Hematopoietic multipotent progenitor cell treated with erythropoietin and hydrocortisone succinate and interleukin-3 and kit ligand, for 4 days (in vitro differentiated cells): ENCODE measurements around the gene TMEM52B.
A peak's percentile ranks its signal among the peaks of the same experiment; 100 is the strongest.

Experiments
- DNase-seq: peaks from one replicate; pipeline ENCODE4 v3.0.0-alpha.2; 2015

The TMEM52B gene

DNA sequence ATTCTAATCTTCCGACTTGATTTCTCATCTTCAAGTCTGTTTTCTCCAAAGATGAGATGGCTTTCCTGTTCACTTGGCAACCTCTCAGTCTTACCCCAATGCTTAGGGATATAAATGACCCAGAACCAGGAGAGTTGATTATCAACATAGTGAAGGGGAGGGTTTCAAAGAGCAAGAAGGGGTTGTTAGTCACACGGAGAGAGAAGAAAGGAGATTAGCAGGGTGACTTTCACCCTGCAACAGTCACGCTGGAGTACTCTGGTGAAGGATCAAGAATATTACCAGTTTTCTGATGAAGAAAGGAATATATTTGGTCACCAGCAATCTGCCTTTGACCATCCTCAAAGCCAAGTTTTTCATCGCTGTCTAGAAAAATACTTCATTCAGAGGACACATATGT, at the start of gene TMEM52B:
Gene TMEM52B, plus strand, starts transcription at position 212 of the 400 bp plus-strand sequence. CDS start 543 bp downstream, outside the sequence.
- DNase-seq = no peak

GRCh38 chr12:10130042-10130441, 48.8 kb upstream of the TMEM52B start, which contains the start of gene CLEC7A:
TSS of gene CLEC7A (minus strand) at chr12:10130199. CDS start at chr12:10130082, 117 bp downstream.
- peak; percentile 7 for DNase-seq

DNA sequence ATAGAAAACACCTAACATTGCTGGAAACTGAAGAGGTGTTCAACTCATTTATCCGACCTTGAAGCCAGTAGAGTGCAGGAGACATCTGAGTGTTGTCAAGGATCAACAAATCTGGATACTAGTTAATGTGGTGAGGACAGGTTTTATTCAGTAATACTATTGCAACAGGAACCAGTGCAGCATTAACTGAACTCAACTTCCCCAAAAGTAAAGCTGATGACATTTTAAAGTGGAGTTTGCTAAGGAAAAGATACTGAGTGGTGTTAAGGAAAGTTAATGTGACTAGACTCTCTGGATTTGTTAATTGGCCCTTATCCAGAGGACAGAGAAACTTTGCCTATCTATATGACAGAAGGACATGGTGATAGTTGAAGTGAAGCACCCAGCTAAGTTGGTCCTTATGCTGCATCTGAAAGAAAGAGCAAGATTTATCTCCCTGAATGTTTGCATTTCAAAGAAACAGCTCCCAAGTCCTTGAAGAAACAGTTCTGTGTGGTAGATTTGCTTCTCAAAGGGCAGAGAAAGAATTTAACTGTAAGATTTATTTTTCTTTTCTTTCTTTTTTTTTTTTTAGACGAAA, 47.6 kb upstream of the TMEM52B start:
- peak; percentile 51 for DNase-seq

GRCh38 chr12:10132850-10133370, 45.9 kb upstream of the TMEM52B start:
- no peak for DNase-seq

DNA sequence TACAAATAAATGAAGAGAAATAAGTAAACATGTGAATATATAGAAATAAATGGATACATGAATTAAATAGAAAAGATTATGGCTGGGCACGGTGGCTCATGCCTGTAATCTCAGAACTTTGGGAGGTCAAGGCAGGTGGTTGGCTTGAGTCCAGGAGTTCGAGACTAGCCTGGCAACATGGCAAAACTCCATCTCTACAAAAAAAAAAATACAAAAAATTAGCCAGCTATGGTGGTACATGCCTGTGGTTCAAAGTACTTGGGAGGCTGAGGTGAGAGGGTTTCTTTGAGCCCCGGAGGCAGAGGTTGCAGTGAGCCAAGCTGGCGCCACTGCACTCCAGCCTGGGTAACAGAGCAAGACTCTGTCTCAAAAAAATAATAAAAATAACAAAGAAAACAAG, 43.7 kb upstream of the TMEM52B start:
- no peak for DNase-seq

- DNase-seq = peak; percentile 7
These were observed 42.1 kb upstream of the TMEM52B start for GRCh38 chr12:10136637-10137205.

DNA sequence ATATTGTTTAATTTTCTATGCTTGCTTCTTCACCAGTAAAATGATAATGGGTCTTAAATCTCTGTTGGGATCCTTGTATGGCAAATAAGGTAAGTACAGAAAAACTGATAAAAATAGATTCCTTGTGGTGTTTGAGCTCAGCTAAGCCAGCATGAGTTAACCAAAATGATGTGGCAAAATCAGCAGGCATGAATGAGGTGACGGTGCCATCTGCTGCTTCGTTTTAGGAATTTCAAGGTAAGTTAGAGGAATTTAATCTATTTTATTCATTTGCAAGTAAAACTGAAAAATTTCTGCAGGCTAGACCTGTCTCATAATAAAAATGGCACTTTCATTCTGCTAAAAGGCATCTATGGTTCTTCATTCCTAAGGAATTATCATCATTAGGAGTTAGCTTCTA, 38.8 kb upstream of the TMEM52B start:
- peak; percentile 88 for DNase-seq

DNA sequence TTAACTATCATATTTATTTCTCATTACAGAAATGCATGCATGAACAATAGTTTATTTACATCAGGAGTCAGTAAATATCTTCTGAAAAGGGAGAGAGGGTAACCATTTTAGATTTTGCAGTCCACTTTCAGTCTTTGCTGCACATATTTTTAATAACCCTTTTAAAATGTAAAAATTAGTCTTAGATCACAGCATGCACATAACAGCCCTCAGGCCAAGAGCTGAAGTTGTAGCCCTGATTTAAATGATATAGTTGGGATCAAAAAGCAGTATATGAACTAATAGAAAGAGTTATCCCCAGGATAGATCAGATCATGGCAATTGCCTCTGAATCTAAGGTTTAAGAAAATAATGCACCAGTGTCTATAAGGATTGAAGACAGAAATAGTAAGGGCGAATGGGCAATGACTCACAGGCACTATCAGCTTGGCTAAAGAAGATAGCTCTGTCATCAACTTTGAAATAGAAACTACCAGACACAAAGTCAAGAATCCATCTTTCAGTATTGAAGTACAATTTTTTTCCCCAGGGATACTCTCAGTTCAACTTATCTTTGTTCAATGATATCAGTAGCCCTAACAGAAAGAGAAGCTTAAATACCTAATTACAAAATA, 35.7 kb upstream of the TMEM52B start:
- peak; percentile 9 for DNase-seq

GRCh38 chr12:10147714-10148403, 31.0 kb upstream of the TMEM52B start:
- no peak for DNase-seq

DNA sequence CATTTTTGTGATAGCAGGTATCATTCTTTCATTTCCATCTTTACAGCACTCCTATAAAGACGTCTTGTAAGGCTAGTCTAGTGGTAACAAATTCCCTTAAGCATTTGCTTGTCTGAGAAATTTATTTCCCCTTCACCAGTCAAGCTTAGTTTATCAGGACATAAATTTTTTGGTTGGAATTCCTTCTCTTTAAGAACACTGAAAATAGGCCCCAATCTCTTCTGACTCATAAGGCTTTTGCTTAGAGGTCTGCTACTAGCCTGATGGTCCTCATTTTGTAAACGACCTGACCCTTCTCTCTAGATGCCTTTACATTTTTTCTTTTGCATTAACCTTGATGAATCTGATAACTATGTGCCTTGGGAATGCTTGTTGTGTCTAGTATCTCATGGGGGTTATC, 27.2 kb upstream of the TMEM52B start:
- DNase-seq = no peak

DNA sequence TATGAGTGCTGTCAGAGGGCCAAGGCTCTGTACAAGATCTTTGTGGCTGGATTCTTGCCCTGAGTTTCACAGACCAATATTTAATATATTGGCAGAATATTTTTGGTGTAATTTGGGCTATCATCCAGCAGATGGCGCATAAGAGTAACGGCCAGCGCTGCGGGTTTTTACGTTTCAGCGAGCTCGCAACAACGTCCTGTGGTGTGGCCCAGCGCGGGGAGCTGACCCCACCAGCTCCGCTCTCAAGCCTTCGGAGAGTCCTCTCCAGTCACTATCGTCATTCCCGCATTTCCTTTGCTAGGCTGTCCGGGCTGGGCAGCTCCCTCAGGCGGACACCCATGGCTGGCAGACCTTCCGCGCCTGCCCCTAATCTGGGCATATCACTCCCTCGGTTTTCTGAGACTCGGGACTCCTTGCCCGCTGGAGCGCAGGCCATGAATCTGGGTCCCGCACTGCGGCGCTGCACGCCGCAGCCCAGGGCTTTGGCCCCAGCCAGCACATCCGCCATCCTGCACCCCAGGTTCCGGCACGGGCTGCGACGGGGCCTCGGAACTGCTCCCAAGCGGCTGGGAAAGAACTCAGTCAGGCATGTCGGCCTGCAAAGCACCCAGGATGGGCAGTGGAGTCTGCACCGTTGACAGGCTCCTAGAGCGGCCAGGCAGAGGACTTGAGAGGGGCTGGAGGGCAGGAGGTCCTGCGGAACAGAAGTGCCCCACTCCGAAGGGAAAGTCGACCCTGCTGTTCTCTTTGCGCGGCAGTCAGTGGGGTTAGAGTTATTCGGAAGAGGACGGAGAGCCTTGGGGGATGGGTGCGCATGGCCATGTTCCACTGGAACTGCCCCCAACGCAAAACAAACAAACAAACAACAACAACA, 25.3 kb upstream of the TMEM52B start:
- peak; percentile 80 for DNase-seq

DNA sequence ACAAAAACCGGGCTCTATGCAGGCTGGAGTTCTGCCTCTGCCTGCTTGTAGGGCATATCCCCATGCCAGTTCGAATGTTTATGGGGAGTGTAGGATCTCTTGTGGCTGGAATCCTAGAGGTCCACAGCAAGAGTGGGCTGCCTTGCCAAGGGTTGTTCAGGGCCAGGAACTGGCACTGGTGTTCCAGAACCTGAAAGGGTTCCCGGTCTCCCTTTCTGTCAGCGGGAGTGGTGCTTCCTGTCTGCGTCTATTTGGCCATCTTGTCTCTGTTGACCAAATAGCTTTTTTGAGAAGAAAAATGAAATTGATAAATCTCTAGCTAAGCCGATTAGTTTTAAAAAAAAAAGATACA, 24.7 kb upstream of the TMEM52B start:
- DNase-seq = no peak

DNA sequence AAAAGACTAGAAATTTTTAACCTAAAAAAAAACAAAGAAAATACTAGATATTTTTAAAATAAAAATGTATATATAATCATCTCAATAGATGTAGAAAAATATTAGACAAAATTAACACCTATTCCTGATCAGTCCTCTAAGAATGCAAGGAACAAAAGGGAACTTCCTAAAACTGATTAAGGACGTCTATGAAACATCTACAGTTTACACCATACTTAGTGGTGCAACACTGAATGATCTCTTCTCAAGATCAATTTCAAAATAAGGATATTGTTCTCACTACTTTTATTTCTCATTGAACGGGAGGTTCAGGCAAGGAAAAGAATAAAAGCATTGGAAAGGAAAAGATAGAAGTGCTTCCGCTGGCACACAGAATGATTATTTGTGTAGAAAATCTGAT, 22.9 kb upstream of the TMEM52B start:
- no peak for DNase-seq

GRCh38 chr12:10158406-10158805, 20.4 kb upstream of the TMEM52B start:
- peak; percentile 10 for DNase-seq

DNA sequence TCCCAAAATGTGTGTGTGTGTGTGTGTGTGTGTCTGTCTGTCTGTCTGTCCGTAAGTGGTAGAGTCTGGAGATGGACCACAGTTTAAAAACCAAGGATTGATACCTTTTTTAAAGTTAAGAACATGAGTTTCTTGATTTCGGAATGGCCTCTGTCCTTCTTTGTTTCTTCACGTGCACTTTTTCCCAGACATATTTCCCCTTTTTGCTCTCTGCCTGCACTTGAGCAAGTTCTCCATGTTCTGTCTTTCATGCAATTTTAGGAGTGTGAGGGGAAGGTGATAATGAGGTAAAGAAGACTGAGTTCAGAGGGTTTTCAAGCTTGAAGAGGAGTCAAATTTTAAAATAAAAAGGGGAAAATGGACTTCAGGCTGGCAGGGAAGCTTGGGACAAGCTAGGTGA, 19.6 kb upstream of the TMEM52B start:
- DNase-seq = peak; percentile 7

DNA sequence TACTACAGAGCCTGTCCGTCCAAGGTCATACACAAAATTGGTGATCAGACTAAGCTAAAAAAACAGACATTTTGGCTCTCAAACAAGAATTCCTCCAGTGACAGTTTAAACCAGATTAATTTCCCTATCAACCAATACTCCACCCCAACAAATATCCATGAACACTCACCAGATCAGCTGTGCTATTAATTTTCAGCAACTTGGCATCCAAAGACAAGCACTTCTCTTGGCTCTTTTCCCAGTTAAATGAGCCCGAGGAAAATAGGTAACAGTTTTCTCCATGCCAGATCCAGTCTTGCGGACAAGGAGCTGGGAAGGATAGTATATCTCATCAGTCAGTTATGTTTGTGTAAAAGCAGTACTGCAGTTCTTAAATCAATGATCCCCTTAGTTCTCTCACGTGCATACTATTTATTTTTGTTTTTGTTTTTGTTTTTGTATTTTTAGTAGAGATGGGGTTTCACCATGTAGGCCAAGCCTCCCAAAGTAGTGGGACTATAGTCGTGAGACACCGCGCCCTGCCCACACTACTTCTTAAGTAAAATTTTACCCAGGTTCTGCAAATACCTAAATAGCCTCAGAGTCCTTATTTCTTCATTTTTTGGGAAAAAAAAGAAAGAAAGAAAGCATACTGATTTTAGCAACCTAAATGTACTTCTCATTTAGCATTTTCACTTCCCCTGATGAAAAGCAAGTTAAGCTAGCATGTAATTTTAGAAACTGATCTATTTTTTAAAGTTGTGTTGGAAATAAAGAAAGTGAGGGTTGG, 18.0 kb upstream of the TMEM52B start:
- DNase-seq = no peak

GRCh38 chr12:10163084-10163483, 15.7 kb upstream of the TMEM52B start:
- DNase-seq = peak; percentile 33

DNA sequence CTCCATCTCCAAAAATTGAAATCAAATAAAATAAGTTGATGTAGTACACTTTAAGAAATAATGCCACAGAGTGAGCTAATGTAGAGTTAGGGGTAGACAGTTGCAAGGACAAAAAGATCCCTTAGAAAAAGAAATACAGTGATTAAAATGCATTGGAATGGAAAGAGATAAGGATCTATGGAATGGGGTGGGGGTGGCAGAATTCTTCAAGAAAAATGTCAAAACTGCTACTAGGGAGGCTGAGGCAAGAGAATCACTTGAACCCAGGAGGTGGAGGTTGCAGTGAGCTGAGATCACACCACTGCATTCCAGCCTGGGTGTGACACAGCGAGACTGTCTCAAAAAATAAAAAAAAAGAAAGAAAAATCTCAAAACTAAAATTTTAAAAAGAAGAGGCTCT, 13.4 kb upstream of the TMEM52B start:
- DNase-seq = no peak

DNA sequence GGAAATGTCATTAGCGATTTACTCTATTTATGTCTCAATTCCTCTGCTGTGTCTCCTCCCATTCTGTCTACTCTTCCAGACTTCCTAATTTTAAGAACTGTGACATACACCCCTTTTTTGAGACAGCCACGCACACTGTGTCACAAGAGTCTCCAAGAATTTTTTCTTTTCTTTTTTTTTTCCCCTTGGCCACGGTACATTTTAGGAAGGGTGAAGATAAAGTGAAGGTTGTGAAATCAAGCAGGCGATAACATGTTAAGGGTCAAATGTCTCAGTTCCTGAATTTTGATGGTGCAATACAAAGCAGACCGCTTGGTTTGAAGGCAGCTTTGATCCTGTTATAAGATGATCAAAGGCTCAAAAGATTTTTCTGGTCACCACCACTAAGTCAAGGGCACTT, 11.2 kb upstream of the TMEM52B start:
- peak; percentile 65 for DNase-seq

GRCh38 chr12:10169104-10169503, 9.7 kb upstream of the TMEM52B start:
- DNase-seq = no peak

DNA sequence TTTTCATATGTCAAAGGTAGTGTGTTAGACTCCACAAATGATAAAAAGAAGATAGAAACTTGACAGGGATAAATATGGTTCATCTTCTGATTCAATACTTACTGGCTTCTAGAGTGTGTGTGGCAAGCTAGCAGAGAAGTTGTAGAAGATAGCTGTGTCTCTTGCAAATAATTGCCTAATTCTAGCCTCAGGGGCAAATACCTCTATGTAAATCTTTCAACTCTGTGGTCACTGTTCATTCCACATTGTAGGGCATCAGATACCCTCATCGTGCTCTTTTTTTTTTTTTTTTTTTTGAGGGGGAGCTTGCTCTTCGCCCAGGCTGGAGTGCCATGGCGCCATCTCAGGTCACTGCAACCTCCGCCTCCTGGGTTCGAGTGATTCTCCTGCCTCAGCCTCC, 8.6 kb upstream of the TMEM52B start:
- DNase-seq = no peak
